Measurements from ENCODE around the gene ENPP1.

- TF ChIP-seq CTCF (IDR thresholded peaks at IDR 0.05): no peak
- TF ChIP-seq EZH2 (IDR thresholded peaks at IDR 0.05; ENCODE audit: borderline replicate concordance, insufficient read depth, low read depth, low read length, poor library complexity, severe bottlenecking): no peak
These were observed 16.3 kb upstream of the ENPP1 start for GRCh38 chr6:131791476-131791875.
